Kasumi-1 (cell line): Measurements from ENCODE around the gene BTBD9.

Experiments used
- DNase-seq, 2 experiments: peaks; one replicate each; lab custom pipeline; 2025; lab: John Stamatoyannopoulos, UW

The BTBD9 gene

GRCh38 chr6:38341496-38341895, 298.2 kb downstream of the BTBD9 start:
- no peak for DNase-seq

- DNase-seq = no peak
Observed at GRCh38 chr6:38339914-38340313, 299.8 kb downstream of the BTBD9 start.

DNA sequence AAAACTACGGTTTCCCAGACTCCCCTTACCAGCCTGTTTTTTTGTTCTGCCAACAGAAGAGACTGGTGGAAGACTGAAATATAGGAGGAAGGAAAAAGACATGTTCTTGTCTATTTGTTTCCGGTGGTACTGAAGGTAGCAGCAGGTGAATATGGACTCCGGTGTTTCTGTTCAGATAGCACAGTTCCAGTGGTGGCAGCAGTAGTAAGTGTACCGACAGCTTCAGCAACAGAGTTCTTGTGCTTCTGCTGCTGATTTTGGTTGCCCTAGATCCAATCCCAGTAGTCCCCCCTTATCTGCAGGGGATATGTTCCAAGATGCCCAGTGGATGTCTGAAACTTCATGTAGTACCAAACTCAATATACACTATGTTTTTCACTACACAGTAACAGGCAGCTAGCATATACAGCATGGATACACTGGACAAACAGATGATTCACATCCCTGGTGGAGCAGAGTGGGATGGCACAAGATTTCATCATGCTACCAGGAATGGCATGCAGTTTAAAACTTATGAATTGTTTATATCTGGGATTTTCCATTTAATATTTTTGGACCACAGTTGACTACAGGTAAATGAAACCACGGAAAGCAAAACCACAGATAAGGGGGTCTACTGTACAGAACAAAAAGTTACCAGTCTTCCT, 301.8 kb downstream of the BTBD9 start:
- DNase-seq = no peak

- DNase-seq = no peak
Observed at GRCh38 chr6:38336922-38337321, 302.8 kb downstream of the BTBD9 start.

- no peak for DNase-seq
Observed at GRCh38 chr6:38326837-38327236, 312.9 kb downstream of the BTBD9 start.

- DNase-seq = no peak
Observed at GRCh38 chr6:38323216-38323615, 316.5 kb downstream of the BTBD9 start.

GRCh38 chr6:38322138-38322537, 317.6 kb downstream of the BTBD9 start:
- DNase-seq = no peak

- DNase-seq = no peak
Observed at GRCh38 chr6:38320843-38321242, 318.9 kb downstream of the BTBD9 start.

GRCh38 chr6:38320358-38320757, 319.4 kb downstream of the BTBD9 start:
- DNase-seq = no peak

GRCh38 chr6:38319256-38320212, 320.2 kb downstream of the BTBD9 start:
- DNase-seq = no peak

DNA sequence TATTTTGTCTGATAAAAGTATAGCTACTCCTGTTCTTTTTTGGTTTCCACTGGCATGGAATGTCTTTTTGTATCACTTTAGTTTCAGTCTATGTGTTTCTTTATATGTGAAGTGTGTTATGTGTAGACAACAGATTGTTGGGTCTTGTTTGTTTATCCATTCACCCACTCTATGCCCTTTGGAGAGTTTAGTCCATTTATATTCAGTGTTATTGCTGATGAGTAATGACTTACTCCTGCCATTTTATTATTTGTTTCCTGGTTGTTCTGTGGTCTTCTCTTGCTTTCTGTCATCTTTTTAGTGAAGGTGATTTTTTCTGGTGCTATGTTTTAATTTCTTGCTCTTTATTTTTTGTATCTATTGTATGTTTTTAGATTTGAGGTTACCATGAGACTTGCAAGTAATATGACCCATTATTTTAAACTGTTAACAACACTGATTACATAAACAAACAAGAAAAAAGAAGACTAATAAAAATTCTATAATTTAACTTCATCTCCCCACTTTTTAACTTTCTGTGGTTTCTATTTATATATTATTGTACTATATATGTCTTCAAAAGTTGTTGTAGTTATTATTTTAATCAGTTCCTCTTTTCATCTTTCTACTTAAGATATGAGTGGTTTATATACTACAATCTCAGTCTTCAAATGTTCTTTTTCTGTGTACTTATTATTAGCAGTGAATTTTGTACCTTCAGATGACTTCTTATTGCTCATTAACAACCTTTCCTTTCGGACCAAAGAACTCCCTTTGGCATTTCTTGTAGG, 323.4 kb downstream of the BTBD9 start:
- DNase-seq = no peak

GRCh38 chr6:38311201-38311600, 328.5 kb downstream of the BTBD9 start:
- DNase-seq = no peak

- no peak for DNase-seq
Observed at GRCh38 chr6:38310061-38310460, 329.7 kb downstream of the BTBD9 start.

DNA sequence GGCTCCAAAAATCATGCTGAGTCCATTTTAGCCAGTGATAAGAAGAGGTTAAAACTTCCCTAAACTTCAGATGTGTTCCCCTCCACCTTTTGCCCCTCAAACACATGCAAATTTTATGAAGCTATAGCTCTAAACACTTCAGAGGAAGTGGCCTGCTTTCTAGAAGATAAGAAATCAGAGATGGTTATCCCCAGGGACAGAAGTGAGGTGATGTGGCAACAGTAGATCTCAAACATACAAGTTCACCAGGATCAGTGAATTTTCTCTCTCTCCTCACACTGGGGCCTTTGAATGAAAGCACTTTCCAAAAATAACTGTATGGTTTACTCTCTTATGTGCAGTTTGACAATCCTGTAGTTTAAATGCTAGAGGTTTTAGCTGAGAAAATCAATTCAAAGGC, 332.0 kb downstream of the BTBD9 start:
- no peak for DNase-seq

- no peak for DNase-seq
Observed at GRCh38 chr6:38306931-38307330, 332.8 kb downstream of the BTBD9 start.

GRCh38 chr6:38305995-38306681, 333.6 kb downstream of the BTBD9 start:
- DNase-seq = no peak

- DNase-seq = no peak
Observed at GRCh38 chr6:38302838-38303237, 336.9 kb downstream of the BTBD9 start.

- DNase-seq = no peak
Observed at GRCh38 chr6:38302081-38302480, 337.6 kb downstream of the BTBD9 start.

GRCh38 chr6:38290133-38290799, 349.5 kb downstream of the BTBD9 start:
- DNase-seq = no peak

GRCh38 chr6:38287487-38287886, 352.2 kb downstream of the BTBD9 start:
- no peak for DNase-seq

DNA sequence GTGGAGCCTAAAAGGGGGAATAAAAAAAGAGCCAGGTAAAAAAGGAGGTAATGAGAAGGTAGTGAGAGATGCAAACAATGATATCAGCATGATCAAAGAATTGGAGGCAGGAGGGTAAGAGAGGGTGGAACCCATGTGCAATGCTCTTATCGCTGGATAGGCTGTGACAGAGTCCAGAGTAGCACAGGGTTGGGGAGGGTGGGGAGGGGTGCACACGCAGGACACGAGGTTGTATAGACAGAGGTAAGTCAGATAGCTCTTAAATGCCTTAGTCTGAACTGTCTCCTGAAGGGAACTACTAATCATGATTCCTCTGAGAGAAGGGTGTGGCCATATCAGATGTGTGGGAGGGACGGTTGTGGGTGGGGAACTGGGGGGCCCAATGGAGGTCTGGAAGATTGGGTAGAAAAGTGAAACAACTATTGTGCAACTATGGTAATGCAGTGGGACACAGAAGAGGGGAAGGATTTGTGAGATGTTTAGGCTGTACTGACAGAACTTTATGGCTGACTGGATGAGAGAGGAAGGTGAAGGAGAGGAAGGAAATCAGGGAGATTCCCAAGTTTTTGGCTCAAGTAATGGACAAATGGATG, 354.8 kb downstream of the BTBD9 start:
- DNase-seq = no peak
